ENCODE measurements around the gene THOC7. TPM values are rescaled to one million over a fixed set of nuclear protein-coding genes. Genes with fewer than 3 reads are reported as not detected.
A peak's percentile ranks its signal among the peaks of the same experiment; 100 is the strongest.

The THOC7 gene
- total RNA-seq: 41.9 and 61.8 TPM in 2 replicates

- peak; percentile 70 for DNase-seq
These were observed at the start of gene THOC7, which contains the start of gene ATXN7 for GRCh38 chr3:63863150-63864007. Gene THOC7, minus strand, starts transcription at chr3:63863805. Its CDS starts 15 bp downstream, at chr3:63863790. Gene ATXN7, plus strand, starts transcription at chr3:63863867. Its CDS starts 48,732 bp downstream, at chr3:63912599.

- DNase-seq: peak; percentile 67
These were observed 49.4 kb upstream of the THOC7 start for GRCh38 chr3:63912768-63913588.

GRCh38 chr3:63911873-63912767 lies 48.5 kb upstream of the THOC7 start, which contains the start of gene SCAANT1:
Gene SCAANT1, minus strand, starts transcription at chr3:63912383.
- peak; percentile 92 for DNase-seq

DNA sequence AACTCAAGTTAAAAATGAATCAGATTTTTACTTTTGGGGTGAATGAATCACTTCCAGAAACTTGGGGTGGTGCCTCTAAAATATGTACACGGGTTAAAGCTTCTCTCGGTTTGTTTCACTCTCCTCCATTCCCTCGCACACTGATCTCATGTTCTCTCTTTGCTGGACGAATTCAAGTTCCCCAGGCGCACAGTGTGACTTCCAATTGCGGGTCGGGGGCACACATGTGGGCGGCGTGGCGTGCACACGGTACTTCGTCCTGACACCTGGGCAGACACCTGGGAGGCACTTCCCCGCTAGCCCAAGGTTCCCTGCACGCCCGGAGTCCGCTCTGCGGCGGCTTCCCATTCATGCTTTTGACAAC lies 47.9 kb upstream of the THOC7 start:
- no peak for DNase-seq

- DNase-seq: peak; percentile 36
These were observed 47.3 kb upstream of the THOC7 start for GRCh38 chr3:63910891-63911290.

DNA sequence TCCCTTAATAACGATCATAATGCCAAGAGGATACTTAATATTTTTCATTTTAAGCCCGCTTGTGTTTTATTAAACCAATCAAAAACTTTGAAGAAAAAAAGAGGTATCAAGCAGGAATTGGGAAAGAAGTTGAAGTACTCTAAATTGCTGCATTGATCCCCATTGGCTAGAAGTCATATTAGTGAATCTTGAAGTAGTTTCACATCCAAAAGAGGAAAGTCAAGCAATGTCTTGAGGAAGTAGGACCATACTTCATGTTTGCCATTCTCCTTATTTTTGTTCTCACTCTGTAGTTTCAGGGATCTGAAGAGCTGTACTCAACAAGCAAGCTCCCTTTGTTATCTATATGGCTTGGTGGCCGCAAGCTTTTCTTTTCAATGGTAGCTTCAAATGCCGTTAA lies 46.4 kb upstream of the THOC7 start:
- DNase-seq: no peak

- no peak for DNase-seq
These were observed 45.8 kb upstream of the THOC7 start for GRCh38 chr3:63909431-63909830.

DNA sequence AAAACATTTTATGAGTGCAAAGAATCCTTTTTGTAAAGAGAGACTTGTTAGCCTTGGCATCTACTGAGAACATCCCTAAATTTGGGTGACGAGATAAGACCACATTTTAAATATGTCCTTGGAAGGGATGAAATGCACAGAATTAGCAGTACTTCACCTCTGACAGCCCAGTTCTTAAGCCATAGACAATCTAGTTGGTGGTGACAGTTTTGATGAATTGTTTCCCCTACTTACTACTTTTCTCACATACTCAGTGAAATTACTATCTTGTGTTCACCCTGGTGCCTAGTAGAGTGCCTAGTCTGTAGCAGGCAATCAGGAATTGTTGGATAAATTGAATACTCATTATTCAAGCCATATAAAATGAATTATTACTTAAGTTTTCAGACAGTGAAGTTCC lies 45.2 kb upstream of the THOC7 start:
- DNase-seq: no peak

DNA sequence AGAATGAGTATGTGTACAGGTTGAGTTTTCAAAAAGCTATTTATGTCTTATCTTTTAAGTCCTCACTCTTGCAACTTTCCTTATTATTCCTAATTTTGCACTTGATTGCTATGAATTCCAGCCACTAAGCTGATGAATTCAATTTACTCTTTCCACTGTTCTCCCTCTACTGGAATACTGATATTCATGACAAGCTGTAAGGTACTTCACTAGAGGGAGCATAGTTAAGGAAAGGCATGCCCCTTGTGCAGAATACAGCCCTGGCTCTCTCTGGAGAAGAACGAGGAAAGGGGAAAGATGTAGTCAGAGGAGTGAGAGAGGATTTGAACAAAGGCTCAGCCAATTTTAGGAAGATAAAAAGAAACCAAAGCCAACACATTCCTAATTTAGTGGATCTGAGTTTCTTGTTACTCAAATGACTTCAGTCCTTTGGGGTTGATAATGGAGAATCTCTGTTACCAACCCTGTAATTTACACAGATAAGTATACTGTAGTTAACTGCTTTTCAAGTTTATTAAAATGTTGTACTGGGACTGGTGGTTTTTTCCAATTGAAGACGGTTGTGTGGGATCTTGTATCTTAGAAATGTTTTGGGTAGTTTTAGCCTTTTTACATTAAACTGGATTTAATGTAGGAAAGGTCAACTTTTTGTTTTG lies 44.6 kb upstream of the THOC7 start:
- DNase-seq: peak; percentile 45

DNA sequence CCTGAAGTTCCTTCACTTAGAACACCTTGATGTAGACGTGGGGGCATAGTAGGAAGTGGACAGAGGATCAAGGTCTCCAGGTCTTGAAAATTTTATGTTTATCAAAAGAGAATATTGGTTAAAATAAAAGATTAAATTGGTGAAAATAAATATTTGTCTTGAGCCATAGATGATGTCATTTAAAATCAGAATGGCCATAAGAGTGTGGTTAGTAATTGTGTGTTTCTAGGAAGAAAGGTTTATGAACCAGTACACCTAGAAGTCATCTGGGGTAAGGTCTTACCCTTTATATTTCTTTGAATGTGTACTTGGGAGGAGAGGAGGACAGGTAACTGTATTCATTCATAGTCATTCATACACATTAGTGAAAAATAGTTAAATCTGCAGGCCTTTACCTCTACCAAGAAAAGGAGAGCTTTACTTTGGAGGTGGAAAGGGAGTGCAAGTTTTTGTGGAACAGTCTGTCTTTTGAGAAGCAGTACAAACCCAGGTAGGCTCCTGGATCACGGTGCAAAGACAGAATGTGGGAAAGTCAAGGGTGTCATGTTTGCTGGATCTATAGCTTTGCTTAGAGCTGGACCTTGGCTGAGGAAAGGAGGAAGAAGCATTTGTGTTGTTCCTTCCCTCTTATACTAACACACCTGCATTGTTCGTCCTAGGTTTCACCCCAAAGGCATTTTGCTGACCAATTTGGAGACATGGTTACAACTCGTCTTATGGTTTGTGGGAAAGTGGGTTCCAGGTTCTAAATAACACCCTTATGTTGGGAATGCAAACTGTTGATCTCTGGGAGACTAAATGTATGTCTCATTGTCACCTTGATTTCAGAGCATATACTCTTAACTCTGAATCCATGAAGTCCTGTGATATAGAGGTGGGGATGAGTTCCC lies 42.4 kb upstream of the THOC7 start:
- DNase-seq: no peak

GRCh38 chr3:63900459-63900858 lies 36.9 kb upstream of the THOC7 start:
- peak; percentile 96 for DNase-seq

DNA sequence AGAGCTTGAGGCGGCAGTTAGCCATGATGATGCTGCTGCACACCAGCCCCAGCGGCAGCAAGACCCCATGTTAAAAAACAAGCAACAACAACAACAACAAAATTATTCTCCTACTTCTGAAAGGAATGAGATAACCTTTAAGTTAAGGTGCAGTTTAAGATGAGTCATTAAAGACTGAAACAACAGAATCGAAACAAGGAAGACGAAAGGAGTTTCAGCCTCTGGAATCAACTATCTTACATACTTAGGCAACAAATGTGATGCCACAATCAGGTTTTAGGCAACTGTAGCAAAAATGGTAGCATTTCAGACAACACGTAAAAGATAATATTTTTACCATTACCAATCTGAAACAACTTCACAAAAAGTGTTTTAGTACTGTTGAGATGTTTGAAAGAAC lies 36.4 kb upstream of the THOC7 start:
- DNase-seq: no peak

- DNase-seq: no peak
These were observed 32.9 kb upstream of the THOC7 start for GRCh38 chr3:63896332-63897030.

DNA sequence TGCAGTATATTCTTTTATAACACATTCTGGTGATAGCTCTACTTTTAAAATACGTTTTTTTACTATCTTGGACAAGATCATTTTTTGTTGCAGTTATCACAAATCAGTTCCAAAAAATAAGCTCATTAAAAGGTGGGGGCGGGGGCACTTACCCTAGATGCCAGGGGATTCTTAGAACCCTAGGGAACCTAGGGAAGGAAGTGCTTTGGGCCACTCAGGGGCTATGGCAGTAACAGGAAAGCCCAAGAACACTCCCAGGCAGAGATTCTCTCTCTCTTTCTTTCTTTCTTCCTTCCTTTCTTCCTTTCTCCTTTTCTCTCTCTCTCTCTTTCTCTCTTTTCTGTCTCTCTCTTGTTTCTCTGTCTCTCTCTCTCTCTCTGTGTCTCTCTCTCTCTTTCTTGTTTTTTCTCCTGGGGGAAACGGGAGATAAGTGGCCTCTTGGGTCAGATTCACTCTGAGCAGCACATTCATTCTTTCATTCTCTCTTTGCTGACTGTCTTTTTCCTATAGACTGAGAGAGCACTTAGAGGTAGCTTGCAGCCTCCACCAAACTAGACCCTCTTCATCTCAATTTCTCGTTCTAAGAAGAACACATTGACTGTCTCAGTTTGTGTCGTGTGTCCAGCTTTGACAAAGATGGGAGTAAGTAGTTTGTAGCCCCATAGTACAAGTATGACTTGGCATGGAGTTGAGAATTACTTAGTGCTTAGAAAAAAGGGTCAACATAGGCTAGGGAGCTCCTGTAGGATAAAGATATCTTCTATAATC lies 32.0 kb upstream of the THOC7 start:
- DNase-seq: no peak

GRCh38 chr3:63892773-63893352 lies 29.3 kb upstream of the THOC7 start:
- no peak for DNase-seq

DNA sequence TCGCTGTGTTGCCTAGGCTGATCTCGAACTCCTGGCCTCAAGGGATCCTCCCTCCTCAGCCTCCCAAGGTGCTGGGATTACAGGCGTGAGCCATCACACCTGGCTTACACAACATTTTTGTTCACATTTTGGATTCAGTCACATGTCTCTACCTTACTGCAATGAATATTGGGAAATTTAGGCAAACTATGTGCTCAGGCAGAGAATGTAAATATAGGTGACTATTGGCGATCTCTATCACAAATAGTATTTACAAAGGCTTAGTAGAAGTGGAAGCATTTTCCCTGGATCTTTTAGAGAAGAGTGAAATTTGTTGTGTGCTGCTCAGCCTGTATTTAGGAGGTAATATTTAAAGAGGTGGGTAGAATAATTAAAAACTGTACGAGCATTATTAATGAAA lies 27.9 kb upstream of the THOC7 start:
- DNase-seq: no peak

GRCh38 chr3:63886858-63887257 lies 23.3 kb upstream of the THOC7 start:
- DNase-seq: peak; percentile 41

GRCh38 chr3:63880653-63881052 lies 17.0 kb upstream of the THOC7 start:
- DNase-seq: no peak

All from dermis blood vessel endothelial cell (primary cell).